HepG2 (cell line): ENCODE data around the gene PLEKHN1. TPM values are rescaled to one million over a fixed set of nuclear protein-coding genes. Genes with fewer than 3 reads are reported as not detected.

Experiments
- AHDC1 ChIP-seq: sonication (generic); formaldehyde crosslinking; IDR thresholded peaks from 2 replicates; pipeline ENCODE4 v1.5.1; 2020; ENCODE audit warnings: mild to moderate bottlenecking, missing genetic modification reagents, borderline replicate concordance
- ATF6 ChIP-seq: sonication (generic); formaldehyde crosslinking; conservative IDR thresholded peaks from 2 replicates; pipeline ENCODE4 v1.4.0; 2020; ENCODE audit warnings: missing genetic modification reagents
- CC2D1A ChIP-seq: sonication (generic); formaldehyde crosslinking; IDR thresholded peaks from 2 replicates; pipeline ENCODE4 v1.8.1; 2023; ENCODE audit warnings: mild to moderate bottlenecking, missing genetic modification reagents
- DNMT1 ChIP-seq: sonication (generic); formaldehyde crosslinking; IDR thresholded peaks from 2 replicates; pipeline ENCODE4 v1.5.1; 2020; ENCODE audit warnings: mild to moderate bottlenecking, missing genetic modification reagents
- EP300 ChIP-seq, 3 experiments: sonication (generic) in 1 of 3; formaldehyde crosslinking in 1 of 3; IDR thresholded peaks; 2 replicates each; pipeline versions ENCODE4 v1.5.1 to v1.6.1; 2011 to 2020; ENCODE audit warnings: low read depth in 2 of 3, low read length in 2 of 3, borderline replicate concordance in 1 of 3, improper control_type of control experiment in 1 of 3, mild to moderate bottlenecking in 1 of 3, missing genetic modification reagents in 1 of 3, moderate library complexity in 1 of 3
- HHEX ChIP-seq: IDR thresholded peaks from 2 replicates; pipeline ENCODE4 v1.6.1; 2016; ENCODE audit warnings: control low read depth
- HNF1B ChIP-seq: sonication (generic); formaldehyde crosslinking; IDR thresholded peaks from 2 replicates; pipeline ENCODE4 v1.5.1; 2020; ENCODE audit warnings: mild to moderate bottlenecking, moderate library complexity, missing genetic modification reagents
- PAX8 ChIP-seq: sonication (generic); formaldehyde crosslinking; IDR thresholded peaks from 2 replicates; pipeline ENCODE4 v1.8.0; 2022; ENCODE audit warnings: mild to moderate bottlenecking, missing genetic modification reagents, borderline replicate concordance
- SIX1 ChIP-seq: sonication (generic); formaldehyde crosslinking; IDR thresholded peaks from 2 replicates; pipeline ENCODE4 v1.4.0; 2020; ENCODE audit warnings: missing genetic modification reagents, borderline replicate concordance
- ZMYM2 ChIP-seq: sonication (generic); formaldehyde crosslinking; IDR thresholded peaks from 2 replicates; pipeline ENCODE4 v1.8.0; 2022; ENCODE audit warnings: mild to moderate bottlenecking, missing genetic modification reagents
- ZNF138 ChIP-seq: sonication (generic); formaldehyde crosslinking; IDR thresholded peaks from 2 replicates; pipeline ENCODE4 v1.5.0; 2020; ENCODE audit warnings: mild to moderate bottlenecking, low read depth, missing genetic modification reagents
- ZNF275 ChIP-seq: sonication (generic); formaldehyde crosslinking; IDR thresholded peaks from 2 replicates; pipeline ENCODE4 v1.8.0; 2022; ENCODE audit warnings: missing genetic modification reagents, mild to moderate bottlenecking, inconsistent platforms, borderline replicate concordance
- ZNF503 ChIP-seq: sonication (generic); formaldehyde crosslinking; IDR thresholded peaks from 2 replicates; pipeline ENCODE4 v1.4.0; 2020; ENCODE audit warnings: missing genetic modification reagents
- ZNF749 ChIP-seq: sonication (generic); formaldehyde crosslinking; IDR thresholded peaks from 2 replicates; pipeline ENCODE4 v1.8.0; 2022; ENCODE audit warnings: mild to moderate bottlenecking, missing genetic modification reagents, moderate library complexity, borderline replicate concordance
- polyA plus RNA-seq, 8 experiments: library from polyadenylated mRNA; depleted of rRNA in 3 of 8; stranded (reverse) in 7 of 8; unstranded in 1 of 8; fragments of >200 nt; fragmentation: Illumina TruSeq in 4 of 8; extraction: Trizol in 4 of 8; gene quantifications; 2 replicates each; pipeline versions ENCODE4 v1.2.1 to v1.2.3, GENCODE V29; 2011 to 2016; ENCODE audit warnings: low read depth in 4 of 8, missing spikeins in 1 of 8, mixed read lengths in 1 of 8; ENCODE audit not compliant: insufficient read depth in 1 of 8
- total RNA-seq, 5 experiments: library from RNA; depleted of rRNA; stranded (reverse); fragments of >200 nt; fragmentation: Illumina TruSeq; extraction: Trizol; gene quantifications; 2 replicates each; pipeline ENCODE4 v1.2.3, GENCODE V29; 2016; ENCODE audit warnings: low read depth in 1 of 5

The PLEKHN1 gene
- total and polyA plus RNA-seq, 2 of the 13 experiments (the other 11 are each of a cell fraction or from before 2014, with no cell fraction given), result 0.42 to 0.58 TPM

- TF ChIP-seq HNF1B, result peak; percentile 44; the same call in 1 of the 2 replicates
- peak in 1 of 2 experiments; percentile 51; a peak in 1 of 4 replicates for TF ChIP-seq EP300 (IDR thresholded peaks at IDR 0.05; ENCODE audit: low read depth in 2 of 2, low read length in 2 of 2)
- TF ChIP-seq EP300 (CRISPR knock-in tag; IDR thresholded peaks at IDR 0.05; ENCODE audit: borderline replicate concordance), result no peak; the same call in 1 of the 2 replicates
- no peak for TF ChIP-seq CC2D1A (CRISPR knock-in tag)
- TF ChIP-seq AHDC1 (CRISPR knock-in tag), result no peak
- TF ChIP-seq ZNF138 (CRISPR knock-in tag), result no peak
- no peak for TF ChIP-seq ZNF503 (CRISPR knock-in tag)
- TF ChIP-seq DNMT1 (CRISPR knock-in tag), result no peak
- no peak for TF ChIP-seq ZMYM2 (CRISPR knock-in tag)
- no peak for TF ChIP-seq SIX1 (CRISPR knock-in tag)
- TF ChIP-seq ATF6 (CRISPR knock-in tag), result no peak
- TF ChIP-seq HHEX (CRISPR knock-in tag), result no peak
- no peak for TF ChIP-seq PAX8 (CRISPR knock-in tag)
- TF ChIP-seq ZNF749, result no peak
- TF ChIP-seq ZNF275 (CRISPR knock-in tag), result no peak
Observed at GRCh38 chr1:995665-996633, 29.7 kb downstream of the PLEKHN1 start (continued).
